Nephron progenitor cell (in vitro differentiated cells): ENCODE measurements around the gene LTB4R.
A peak's percentile ranks its signal among the peaks of the same experiment; 100 is the strongest.

Experiments used
- DNase-seq: peaks from one replicate; pipeline ENCODE4 v3.0.0; 2021
- H3K27ac Mint-ChIP-seq: 2 replicates; pipeline ENCODE4 v1.8.0; 2021; ENCODE audit warnings: mild to moderate bottlenecking, moderate library complexity, mixed read lengths
- H3K27me3 Mint-ChIP-seq: 2 replicates; pipeline ENCODE4 v1.8.0; 2021; ENCODE audit warnings: mild to moderate bottlenecking, low read depth, mixed read lengths; ENCODE audit not compliant: poor library complexity
- H3K36me3 Mint-ChIP-seq: 2 replicates; pipeline ENCODE4 v1.8.0; 2021; ENCODE audit warnings: low read depth, mixed read lengths
- H3K4me1 Mint-ChIP-seq: 2 replicates; pipeline ENCODE4 v1.8.0; 2021; ENCODE audit warnings: mixed read lengths
- H3K4me3 Mint-ChIP-seq: 2 replicates; pipeline ENCODE4 v1.8.0; 2021; ENCODE audit warnings: mild to moderate bottlenecking, moderate library complexity, mixed read lengths
- H3K9me3 Mint-ChIP-seq: 2 replicates; pipeline ENCODE4 v1.8.0; 2021; ENCODE audit warnings: mild to moderate bottlenecking, moderate library complexity, mixed read lengths
- TF ChIP-seq, protein P1 (sequence below): fragments of 200-600 bp; sonication (generic); IDR thresholded peaks from 2 replicates; pipeline ENCODE4 v1.5.0; 2021; ENCODE audit warnings: antibody characterized with exemption

LTB4R gene

DNA sequence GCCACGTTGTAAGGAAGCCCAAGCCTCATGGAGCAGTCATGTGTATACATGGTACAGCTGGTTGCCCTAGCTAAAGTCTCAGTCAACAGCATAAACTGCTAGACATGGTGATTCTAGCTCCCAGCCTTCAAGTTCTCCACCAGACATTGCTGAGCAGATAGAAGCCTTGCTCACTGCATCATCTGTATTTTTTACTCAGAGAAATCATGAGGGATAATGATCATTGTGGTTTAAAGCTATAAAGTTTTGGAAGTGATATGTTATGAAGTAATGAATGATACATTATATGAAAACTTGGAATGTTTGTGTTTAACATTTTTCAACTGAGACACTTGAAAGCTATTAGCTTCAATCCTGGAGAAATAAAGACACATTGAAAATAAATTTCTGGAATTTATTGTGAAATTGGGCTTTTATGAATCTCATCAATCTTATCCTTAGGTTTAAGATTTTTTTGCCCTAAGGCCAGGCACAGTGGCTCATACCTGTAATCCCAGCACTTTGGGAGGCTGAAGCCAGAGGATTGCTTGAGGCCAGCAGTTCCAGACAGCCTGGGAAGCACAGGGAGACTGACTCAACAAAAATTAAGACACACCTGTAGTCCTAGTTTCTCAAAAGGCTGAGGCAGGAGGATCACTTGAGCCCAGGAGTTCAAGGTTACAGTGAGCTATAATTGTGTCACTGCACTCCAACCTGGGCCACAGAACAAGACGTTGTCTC is 51.1 kb downstream of the LTB4R start:
- DNase-seq: no peak
- H3K27me3 Mint-ChIP-seq: peaks cover 59% of the 10 kb centered on the region

DNA sequence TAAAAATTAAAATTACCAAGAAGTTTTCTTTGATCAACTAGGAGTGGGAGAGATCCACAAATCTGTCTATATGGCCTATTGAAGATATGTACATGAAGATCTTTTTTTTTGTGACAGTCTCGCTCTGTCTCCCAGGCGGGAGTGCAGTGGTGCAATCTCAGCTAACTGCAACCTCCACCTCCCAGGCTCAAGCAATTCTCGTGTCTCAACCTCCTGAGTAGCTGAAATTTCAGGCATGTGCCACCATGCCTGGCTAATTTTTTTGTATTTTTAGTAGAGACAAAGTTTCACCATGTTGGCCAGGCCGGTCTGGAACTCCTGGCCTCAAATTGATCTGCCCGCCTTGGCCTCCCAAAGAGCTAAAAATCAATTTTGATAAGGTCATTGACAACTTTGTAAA is 52.1 kb downstream of the LTB4R start:
- Mint-ChIP-seq H3K4me3 (no peak overlapping the region), H3K36me3 (no peaks in the 10 kb centered on the region), H3K27ac (no peak overlapping the region), H3K27me3 (peaks cover 49% of the 10 kb centered on the region), H3K4me1 (peaks cover 21% of the 10 kb centered on the region), H3K9me3 (peaks cover 12% of the 10 kb centered on the region)
- no peak for DNase-seq
- TF ChIP-seq, protein P1, sequence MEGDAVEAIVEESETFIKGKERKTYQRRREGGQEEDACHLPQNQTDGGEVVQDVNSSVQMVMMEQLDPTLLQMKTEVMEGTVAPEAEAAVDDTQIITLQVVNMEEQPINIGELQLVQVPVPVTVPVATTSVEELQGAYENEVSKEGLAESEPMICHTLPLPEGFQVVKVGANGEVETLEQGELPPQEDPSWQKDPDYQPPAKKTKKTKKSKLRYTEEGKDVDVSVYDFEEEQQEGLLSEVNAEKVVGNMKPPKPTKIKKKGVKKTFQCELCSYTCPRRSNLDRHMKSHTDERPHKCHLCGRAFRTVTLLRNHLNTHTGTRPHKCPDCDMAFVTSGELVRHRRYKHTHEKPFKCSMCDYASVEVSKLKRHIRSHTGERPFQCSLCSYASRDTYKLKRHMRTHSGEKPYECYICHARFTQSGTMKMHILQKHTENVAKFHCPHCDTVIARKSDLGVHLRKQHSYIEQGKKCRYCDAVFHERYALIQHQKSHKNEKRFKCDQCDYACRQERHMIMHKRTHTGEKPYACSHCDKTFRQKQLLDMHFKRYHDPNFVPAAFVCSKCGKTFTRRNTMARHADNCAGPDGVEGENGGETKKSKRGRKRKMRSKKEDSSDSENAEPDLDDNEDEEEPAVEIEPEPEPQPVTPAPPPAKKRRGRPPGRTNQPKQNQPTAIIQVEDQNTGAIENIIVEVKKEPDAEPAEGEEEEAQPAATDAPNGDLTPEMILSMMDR: no peak

More for the DNA sequence above, 51.1 kb downstream of the LTB4R start:
- Mint-ChIP-seq H3K4me3 (no peak overlapping the region), H3K9me3 (peaks cover 12% of the 10 kb centered on the region), H3K27ac (no peak overlapping the region), H3K4me1 (peaks cover 16% of the 10 kb centered on the region), H3K36me3 (no peaks in the 10 kb centered on the region)
- TF ChIP-seq, protein P1: no peak

DNA sequence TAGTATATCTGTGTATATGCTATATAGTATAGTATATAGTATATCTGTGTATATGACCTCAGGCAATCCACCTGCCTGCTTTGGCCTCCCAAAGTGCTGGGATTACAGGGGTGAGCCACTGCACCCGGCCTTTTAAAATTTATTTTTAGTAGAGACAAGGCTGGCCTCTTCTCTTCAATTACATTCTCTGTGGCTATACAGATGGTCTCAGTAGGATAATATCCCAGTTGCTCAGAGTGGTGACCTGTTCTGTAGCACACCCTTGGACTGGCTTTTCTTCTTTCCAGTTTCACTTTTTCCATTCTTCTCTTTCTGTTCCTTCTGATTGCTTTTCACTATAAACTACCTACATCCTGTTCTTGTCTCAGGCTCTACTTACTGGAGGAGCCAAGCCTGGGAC is 53.5 kb downstream of the LTB4R start:
- no peak for DNase-seq
- no peak overlapping the region for H3K27ac Mint-ChIP-seq
- H3K36me3 Mint-ChIP-seq: no peaks in the 10 kb centered on the region
- no peak overlapping the region for H3K4me3 Mint-ChIP-seq
- TF ChIP-seq, protein P1: no peak
- peaks cover 8% of the 10 kb centered on the region for H3K9me3 Mint-ChIP-seq
- H3K4me1 Mint-ChIP-seq: peaks cover 27% of the 10 kb centered on the region
- peaks cover 39% of the 10 kb centered on the region for H3K27me3 Mint-ChIP-seq

DNA sequence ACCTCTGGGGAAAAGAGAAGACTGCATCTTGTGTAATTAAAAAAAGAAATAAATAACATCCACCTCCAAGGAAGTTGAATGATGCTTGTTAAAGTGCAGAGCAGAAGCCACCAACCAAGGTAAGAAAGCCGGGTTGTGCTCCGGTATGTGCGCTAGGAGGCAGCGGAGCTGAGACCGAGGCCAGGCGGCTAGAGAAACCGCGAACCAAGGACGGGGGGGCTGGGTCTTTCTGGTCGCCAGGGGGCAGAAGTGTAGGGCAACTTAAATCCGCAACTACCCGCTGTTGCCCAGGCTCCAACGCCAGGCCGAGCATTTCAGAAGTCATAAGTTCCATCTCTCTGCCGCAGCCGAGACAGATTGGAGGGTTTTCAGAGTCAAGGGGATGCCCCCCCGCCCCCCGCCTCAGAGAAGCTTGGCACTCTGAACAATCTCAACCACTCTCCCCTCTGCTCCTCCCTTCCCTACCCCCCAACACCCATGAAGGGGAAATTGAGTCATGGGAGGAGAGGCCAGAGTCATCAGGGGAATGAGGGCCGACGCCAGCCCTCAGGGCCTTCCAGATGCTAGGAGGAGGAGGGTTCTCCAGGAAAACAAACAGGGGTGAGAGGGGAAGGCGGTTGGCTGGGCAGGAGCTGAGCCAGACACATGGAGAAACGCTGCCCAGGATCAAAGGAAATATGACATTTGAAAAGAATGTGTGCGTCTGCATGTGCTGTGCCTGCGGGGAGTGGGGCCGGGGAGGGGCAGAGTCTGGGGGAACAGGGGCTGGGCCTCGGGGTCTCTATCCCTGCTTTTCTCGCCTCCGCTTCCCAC is 54.5 kb downstream of the LTB4R start:
- Mint-ChIP-seq H3K36me3 (no peaks in the 10 kb centered on the region), H3K4me3 (peak overlapping the region; percentile 89), H3K9me3 (no peaks in the 10 kb centered on the region), H3K27ac (peak overlapping the region; percentile 79), H3K4me1 (peaks cover 28% of the 10 kb centered on the region), H3K27me3 (peaks cover 30% of the 10 kb centered on the region)
- peak; percentile 81 for DNase-seq
- TF ChIP-seq, protein P1: peak; percentile 74

DNA sequence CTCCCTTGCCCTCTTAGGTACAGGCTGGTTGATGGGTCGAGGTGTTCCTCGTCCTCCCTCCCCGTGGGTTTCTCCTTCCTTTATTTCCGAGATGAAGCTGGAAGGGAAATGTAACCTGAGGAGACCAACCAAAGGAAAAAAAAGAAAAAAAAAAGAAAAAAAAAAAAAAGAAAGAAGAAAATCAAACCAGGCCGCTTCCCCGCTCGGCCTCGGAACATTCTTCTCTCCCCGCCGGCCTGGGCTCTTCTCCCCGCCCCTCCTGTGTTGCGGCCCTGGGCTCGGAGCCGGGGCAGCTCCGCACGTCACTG is 55.1 kb downstream of the LTB4R start:
- no peak for DNase-seq
- TF ChIP-seq, protein P1: no peak
- Mint-ChIP-seq H3K27ac (peak overlapping the region; percentile 79), H3K36me3 (no peaks in the 10 kb centered on the region), H3K9me3 (no peaks in the 10 kb centered on the region), H3K4me3 (peak overlapping the region; percentile 89), H3K4me1 (peaks cover 34% of the 10 kb centered on the region), H3K27me3 (peaks cover 25% of the 10 kb centered on the region)
